SU-DHL-6 (cell line): ENCODE results near the gene IGF2R.

ENCODE experiments used
- H2AFZ ChIP-seq: fragments of 200-600 bp; sonication (generic); 2 replicates; pipeline ENCODE4 v1.6.1; 2014; ENCODE audit warnings: low read depth, mild to moderate bottlenecking, moderate library complexity, mixed read lengths, antibody characterized with exemption, low read length; ENCODE audit not compliant: severe bottlenecking
- H3F3A ChIP-seq: fragments of 200-600 bp; shearing (Covaris generic); 2 replicates; pipeline ENCODE4 v1.6.0; 2016; ENCODE audit warnings: antibody characterized with exemption, mild to moderate bottlenecking; ENCODE audit not compliant: insufficient read depth
- H3K27ac ChIP-seq: fragments of 200-600 bp; sonication (generic); 2 replicates; pipeline ENCODE4 v1.5.1; 2016; ENCODE audit warnings: low read depth, mild to moderate bottlenecking, low read length, moderate library complexity, mixed read lengths
- H3K27me3 ChIP-seq: fragments of 200-600 bp; sonication (generic), shearing (Covaris generic); 2 replicates; pipeline ENCODE4 v1.6.0; 2014; ENCODE audit warnings: mild to moderate bottlenecking, low read length
- H3K36me3 ChIP-seq: fragments of 200-600 bp; sonication (generic); 2 replicates; pipeline ENCODE4 v1.6.1; 2014; ENCODE audit warnings: mild to moderate bottlenecking, low read length, mixed read lengths
- H3K4me2 ChIP-seq: fragments of 300-600, 200-600 bp; shearing (Covaris generic), sonication (generic); 2 replicates; pipeline ENCODE4 v1.6.0; 2014; ENCODE audit warnings: low read length, low read depth, mild to moderate bottlenecking; ENCODE audit not compliant: poor library complexity, severe bottlenecking
- H3K4me3 ChIP-seq: fragments of 200-600 bp; sonication (generic); 2 replicates; pipeline ENCODE4 v1.5.1; 2014; ENCODE audit warnings: antibody characterized with exemption, low read length, mild to moderate bottlenecking, mixed read lengths; ENCODE audit not compliant: insufficient read depth, poor library complexity, severe bottlenecking
- H3K79me2 ChIP-seq: fragments of 200-600 bp; sonication (generic); 2 replicates; pipeline ENCODE4 v1.6.1; 2014; ENCODE audit warnings: mild to moderate bottlenecking, low read length, moderate library complexity; ENCODE audit not compliant: insufficient read depth
- H3K9ac ChIP-seq: fragments of 200-600 bp; sonication (generic); 2 replicates; pipeline ENCODE4 v1.7.0; 2014; ENCODE audit warnings: mild to moderate bottlenecking, low read length
- H3K9me2 ChIP-seq: fragments of 200-600 bp; sonication (generic); replicated peaks from 2 replicates; pipeline ENCODE4 v1.6.1; 2014; ENCODE audit warnings: low read length; ENCODE audit not compliant: insufficient read depth
- H3K9me3 ChIP-seq: fragments of 200-600 bp; sonication (generic); 2 replicates; pipeline ENCODE4 v1.6.1; 2014; ENCODE audit warnings: low read length, mixed read lengths; ENCODE audit not compliant: insufficient read depth
- H4K20me1 ChIP-seq: fragments of 200-600 bp; sonication (generic); 2 replicates; pipeline ENCODE4 v1.6.1; 2014; ENCODE audit warnings: low read depth, mild to moderate bottlenecking, antibody characterized with exemption, low read length, moderate library complexity, mixed read lengths
- EZH2phosphoT487 ChIP-seq: fragments of 200-600 bp; sonication (generic), shearing (Covaris generic); conservative IDR thresholded peaks from 2 replicates; pipeline ENCODE4 v1.6.1; 2018; ENCODE audit warnings: mild to moderate bottlenecking, antibody characterized with exemption, low read length, moderate library complexity, mixed read lengths
- TF ChIP-seq, protein P1 (sequence below): fragments of 200-600 bp; sonication (generic); IDR thresholded peaks from one replicate; pipeline ENCODE4 v1.5.1; 2017; ENCODE audit warnings: antibody characterized with exemption, mild to moderate bottlenecking, low read length, moderate library complexity; ENCODE audit not compliant: insufficient read depth, poor library complexity, severe bottlenecking

IGF2R gene

DNA sequence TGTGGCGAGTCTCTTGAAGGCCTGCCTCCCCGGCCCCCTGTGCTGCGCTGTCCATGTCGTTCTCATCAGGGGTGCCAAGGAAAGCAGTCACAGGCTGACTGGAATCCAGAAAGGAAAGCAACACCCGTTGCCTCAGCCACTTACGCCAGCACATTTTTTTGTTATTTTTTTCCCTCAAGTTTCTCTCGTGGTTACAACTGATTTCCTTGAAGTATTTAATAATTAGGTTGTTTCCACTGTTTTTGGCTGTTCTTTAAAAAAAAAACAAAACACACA is 134.9 kb downstream of the IGF2R start:
- H3K27me3 ChIP-seq, result no peaks in the 10 kb centered on the region
- no peaks in the 10 kb centered on the region for H3K36me3 ChIP-seq
- H3K27ac ChIP-seq, result no peak overlapping the region
- H3K79me2 ChIP-seq, result no peaks in the 10 kb centered on the region
- no peak overlapping the region for H3K4me2 ChIP-seq
- H3K9me2 ChIP-seq, result no peaks in the 10 kb centered on the region
- no peaks in the 10 kb centered on the region; the same call in 1 of the 2 replicates for H3F3A ChIP-seq
- H3K9me3 ChIP-seq, result no peaks in the 10 kb centered on the region
- no peak overlapping the region for H2AFZ ChIP-seq
- no peak for TF ChIP-seq EZH2phosphoT487
- TF ChIP-seq, protein P1, sequence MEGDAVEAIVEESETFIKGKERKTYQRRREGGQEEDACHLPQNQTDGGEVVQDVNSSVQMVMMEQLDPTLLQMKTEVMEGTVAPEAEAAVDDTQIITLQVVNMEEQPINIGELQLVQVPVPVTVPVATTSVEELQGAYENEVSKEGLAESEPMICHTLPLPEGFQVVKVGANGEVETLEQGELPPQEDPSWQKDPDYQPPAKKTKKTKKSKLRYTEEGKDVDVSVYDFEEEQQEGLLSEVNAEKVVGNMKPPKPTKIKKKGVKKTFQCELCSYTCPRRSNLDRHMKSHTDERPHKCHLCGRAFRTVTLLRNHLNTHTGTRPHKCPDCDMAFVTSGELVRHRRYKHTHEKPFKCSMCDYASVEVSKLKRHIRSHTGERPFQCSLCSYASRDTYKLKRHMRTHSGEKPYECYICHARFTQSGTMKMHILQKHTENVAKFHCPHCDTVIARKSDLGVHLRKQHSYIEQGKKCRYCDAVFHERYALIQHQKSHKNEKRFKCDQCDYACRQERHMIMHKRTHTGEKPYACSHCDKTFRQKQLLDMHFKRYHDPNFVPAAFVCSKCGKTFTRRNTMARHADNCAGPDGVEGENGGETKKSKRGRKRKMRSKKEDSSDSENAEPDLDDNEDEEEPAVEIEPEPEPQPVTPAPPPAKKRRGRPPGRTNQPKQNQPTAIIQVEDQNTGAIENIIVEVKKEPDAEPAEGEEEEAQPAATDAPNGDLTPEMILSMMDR, result no peak
- H3K9ac ChIP-seq, result no peak overlapping the region
- no peak overlapping the region for H3K4me3 ChIP-seq
- no peaks in the 10 kb centered on the region for H4K20me1 ChIP-seq

DNA sequence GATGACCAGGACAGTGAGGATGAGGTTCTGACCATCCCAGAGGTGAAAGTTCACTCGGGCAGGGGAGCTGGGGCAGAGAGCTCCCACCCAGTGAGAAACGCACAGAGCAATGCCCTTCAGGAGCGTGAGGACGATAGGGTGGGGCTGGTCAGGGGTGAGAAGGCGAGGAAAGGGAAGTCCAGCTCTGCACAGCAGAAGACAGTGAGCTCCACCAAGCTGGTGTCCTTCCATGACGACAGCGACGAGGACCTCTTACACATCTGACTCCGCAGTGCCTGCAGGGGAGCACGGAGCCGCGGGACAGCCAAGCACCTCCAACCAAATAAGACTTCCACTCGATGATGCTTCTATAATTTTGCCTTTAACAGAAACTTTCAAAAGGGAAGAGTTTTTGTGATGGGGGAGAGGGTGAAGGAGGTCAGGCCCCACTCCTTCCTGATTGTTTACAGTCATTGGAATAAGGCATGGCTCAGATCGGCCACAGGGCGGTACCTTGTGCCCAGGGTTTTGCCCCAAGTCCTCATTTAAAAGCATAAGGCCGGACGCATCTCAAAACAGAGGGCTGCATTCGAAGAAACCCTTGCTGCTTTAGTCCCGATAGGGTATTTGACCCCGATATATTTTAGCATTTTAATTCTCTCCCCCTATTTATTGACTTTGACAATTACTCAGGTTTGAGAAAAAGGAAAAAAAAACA is 136.1 kb downstream of the IGF2R start:
- Histone ChIP-seq H3K9me3 (no peaks in the 10 kb centered on the region), H2AFZ (no peak overlapping the region)
- no peak for TF ChIP-seq EZH2phosphoT487
- TF ChIP-seq, protein P1, result no peak

DNA sequence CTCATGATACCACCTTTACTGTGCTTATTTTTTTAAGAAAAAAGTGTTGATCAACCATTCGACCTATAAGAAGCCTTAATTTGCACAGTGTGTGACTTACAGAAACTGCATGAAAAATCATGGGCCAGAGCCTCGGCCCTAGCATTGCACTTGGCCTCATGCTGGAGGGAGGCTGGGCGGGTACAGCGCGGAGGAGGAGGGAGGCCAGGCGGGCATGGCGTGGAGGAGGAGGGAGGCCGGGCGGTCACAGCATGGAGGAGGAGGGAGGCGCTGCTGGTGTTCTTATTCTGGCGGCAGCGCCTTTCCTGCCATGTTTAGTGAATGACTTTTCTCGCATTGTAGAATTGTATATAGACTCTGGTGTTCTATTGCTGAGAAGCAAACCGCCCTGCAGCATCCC is 137.1 kb downstream of the IGF2R start:
- no peak overlapping the region for H2AFZ ChIP-seq
- H3K4me2 ChIP-seq, result no peak overlapping the region
- H3K36me3 ChIP-seq, result no peaks in the 10 kb centered on the region
- H3K9me3 ChIP-seq, result no peaks in the 10 kb centered on the region
- TF ChIP-seq EZH2phosphoT487, result no peak
- TF ChIP-seq, protein P1, result no peak
- H4K20me1 ChIP-seq, result no peaks in the 10 kb centered on the region
- no peak overlapping the region for H3K9ac ChIP-seq
- H3K27me3 ChIP-seq, result no peaks in the 10 kb centered on the region
- no peak overlapping the region for H3K4me3 ChIP-seq
- H3F3A ChIP-seq, result no peaks in the 10 kb centered on the region
- H3K9me2 ChIP-seq, result no peaks in the 10 kb centered on the region
- H3K79me2 ChIP-seq, result no peaks in the 10 kb centered on the region
- no peak overlapping the region for H3K27ac ChIP-seq

More for the DNA sequence above, 136.1 kb downstream of the IGF2R start:
- H4K20me1 ChIP-seq, result no peaks in the 10 kb centered on the region
- H3K27me3 ChIP-seq, result no peaks in the 10 kb centered on the region
- no peak overlapping the region for H3K9ac ChIP-seq
- H3K79me2 ChIP-seq, result no peaks in the 10 kb centered on the region
- no peaks in the 10 kb centered on the region; the same call in 1 of the 2 replicates for H3F3A ChIP-seq
- H3K36me3 ChIP-seq, result no peaks in the 10 kb centered on the region
- no peak overlapping the region for H3K4me3 ChIP-seq
- H3K9me2 ChIP-seq, result no peaks in the 10 kb centered on the region
- no peak overlapping the region for H3K27ac ChIP-seq
- no peak overlapping the region for H3K4me2 ChIP-seq
